H1 (cell line): ENCODE measurements around the gene NFKBIL1. TPM values are rescaled to one million over a fixed set of nuclear protein-coding genes. Genes with fewer than 3 reads are reported as not detected.

Source experiments
- CHD7 ChIP-seq: fragments of 300-600 bp; sonication (generic); IDR thresholded peaks from 2 replicates; pipeline ENCODE4 v1.7.1; 2012; ENCODE audit warnings: low read length, moderate library complexity, mild to moderate bottlenecking, inconsistent platforms; ENCODE audit not compliant: insufficient replicate concordance
- CTBP2 ChIP-seq: IDR thresholded peaks from 2 replicates; pipeline ENCODE4 v1.7.0; 2011; ENCODE audit warnings: borderline replicate concordance, mild to moderate bottlenecking, moderate library complexity, mixed read lengths, low read length; ENCODE audit not compliant: insufficient read depth, insufficient read length
- POLR2AphosphoS5 ChIP-seq: IDR thresholded peaks from 2 replicates; pipeline ENCODE4 v1.6.1; 2011; ENCODE audit warnings: low read depth, low read length
- polyA plus RNA-seq, 7 experiments: library from polyadenylated mRNA; depleted of rRNA in 3 of 7; stranded (reverse) in 5 of 7; unstranded in 2 of 7; fragments of >200 nt in 5 of 7; fragments of 200-250 nt in 2 of 7; gene quantifications; 1 replicate in 5 of 7; 2 replicates in 1 of 7; 4 replicates in 1 of 7; pipeline versions ENCODE4 v1.2.1 to v1.2.3, GENCODE V29; 2011 to 2013; ENCODE audit warnings: missing spikeins in 2 of 7, mixed read lengths in 2 of 7
- total RNA-seq: library from RNA; stranded (reverse); fragmentation: NEBNext Ultra II Directional; extraction: Animal tissue kit (Norgen Biotek cat#: 25700); gene quantifications from 2 replicates; pipeline ENCODE4 v1.2.1, GENCODE V29; 2021

The NFKBIL1 gene
- total and polyA plus RNA-seq, 2 of the 8 experiments (the other 6 are each of a cell fraction or from before 2014, with no cell fraction given), result 7.5 to 11.2 TPM

DNA sequence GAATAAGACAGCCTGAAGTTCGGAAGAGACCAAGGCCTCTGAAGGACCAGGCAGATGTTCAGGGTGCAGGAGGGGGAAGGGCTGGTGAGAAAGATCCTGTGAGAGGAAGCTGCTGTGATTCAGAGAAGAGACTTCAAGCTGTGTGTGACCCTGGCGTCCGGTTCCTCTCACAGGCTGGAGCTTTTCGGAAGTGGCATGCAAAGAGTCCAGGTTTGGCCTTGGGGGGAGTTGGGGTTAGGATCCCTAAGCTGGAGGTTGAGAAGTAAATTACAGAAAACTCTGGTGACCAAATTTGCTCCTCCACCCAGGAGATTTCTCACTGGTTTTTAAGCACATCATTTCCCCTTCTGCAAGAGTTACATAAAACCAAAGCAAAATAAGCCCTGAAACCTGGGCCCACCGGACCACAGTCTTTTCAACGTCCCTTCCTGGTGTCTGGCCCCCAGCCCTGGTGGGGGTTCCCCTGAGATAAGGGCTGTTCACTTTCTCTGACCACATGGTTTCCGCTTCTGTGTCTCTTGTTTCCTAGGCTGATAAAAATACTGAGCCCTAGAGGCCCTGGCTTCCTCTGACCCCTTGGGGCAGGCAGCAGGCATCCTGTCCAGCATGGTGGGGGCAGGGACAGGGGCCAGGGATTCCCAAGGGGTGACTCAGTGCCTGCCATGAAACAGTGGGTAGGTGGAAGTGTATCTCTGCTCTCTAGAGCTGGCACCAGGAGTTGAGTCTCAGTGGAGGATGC lies 12.7 kb downstream of the NFKBIL1 start (continued):
- TF ChIP-seq CHD7 (no peak), CTBP2 (no peak), POLR2AphosphoS5 (no peak)
- TF ChIP-seq, all 59 proteins: peak for 0
